Hepatocyte (in vitro differentiated cells): ENCODE results near the gene PHLDA2. TPM values are rescaled to one million over a fixed set of nuclear protein-coding genes. Genes with fewer than 3 reads are reported as not detected.
"Not testable (repeated sequence)": the region's sequence is repeated elsewhere in the genome, so short reads cannot be mapped to it uniquely, and the experiment has no call there.

Experiments used
- DNase-seq: peaks from one replicate; pipeline ENCODE4 v3.0.0-alpha.2; 2016; ENCODE audit warnings: low spot score
- H2AFZ ChIP-seq: fragments of 200-600 bp; sonication (generic); 2 replicates; pipeline ENCODE4 v1.6.0; 2016; ENCODE audit warnings: antibody characterized with exemption, mild to moderate bottlenecking
- H3K27ac ChIP-seq: fragments of 200-600 bp; sonication (generic); 2 replicates; pipeline ENCODE4 v1.5.1; 2016; ENCODE audit warnings: mild to moderate bottlenecking
- H3K27me3 ChIP-seq: fragments of 200-600 bp; sonication (generic); 2 replicates; pipeline ENCODE4 v1.6.1; 2016
- H3K36me3 ChIP-seq: fragments of 200-600 bp; sonication (generic); replicated peaks from 2 replicates; pipeline ENCODE4 v1.5.1; 2016; ENCODE audit warnings: low read depth; ENCODE audit not compliant: insufficient read depth
- H3K4me1 ChIP-seq: fragments of 200-600 bp; sonication (generic); 2 replicates; pipeline ENCODE4 v1.5.1; 2016; ENCODE audit warnings: mild to moderate bottlenecking, moderate library complexity; ENCODE audit not compliant: insufficient read depth
- H3K4me2 ChIP-seq: fragments of 200-600 bp; sonication (generic); 2 replicates; pipeline ENCODE4 v1.6.0; 2016
- H3K4me3 ChIP-seq: fragments of 200-600 bp; sonication (generic); 2 replicates; pipeline ENCODE4 v1.5.1; 2016; ENCODE audit warnings: mild to moderate bottlenecking
- H3K79me2 ChIP-seq: fragments of 200-600 bp; sonication (generic); 2 replicates; pipeline ENCODE4 v1.6.0; 2017; ENCODE audit warnings: mild to moderate bottlenecking
- H3K9me2 ChIP-seq: fragments of 200-600 bp; sonication (generic); replicated peaks from 2 replicates; pipeline ENCODE4 v1.6.0; 2017; ENCODE audit warnings: mild to moderate bottlenecking; ENCODE audit not compliant: insufficient read depth
- H3K9me3 ChIP-seq: fragments of 200-600 bp; sonication (generic); 2 replicates; pipeline ENCODE4 v1.5.1; 2016; ENCODE audit warnings: low read depth, mild to moderate bottlenecking
- H4K20me1 ChIP-seq: fragments of 200-600 bp; sonication (generic); 2 replicates; pipeline ENCODE4 v1.6.0; 2016; ENCODE audit warnings: mild to moderate bottlenecking; ENCODE audit not compliant: insufficient read depth, poor library complexity, severe bottlenecking
- EZH2 ChIP-seq: fragments of 200-600 bp; sonication (generic); IDR thresholded peaks from 2 replicates; pipeline ENCODE4 v1.6.1; 2016; ENCODE audit warnings: antibody characterized with exemption, mild to moderate bottlenecking, borderline replicate concordance
- EZH2phosphoT487 ChIP-seq: fragments of 200-600 bp; sonication (generic); IDR thresholded peaks from one replicate; pipeline ENCODE4 v1.6.1; 2018; ENCODE audit warnings: antibody characterized with exemption, mild to moderate bottlenecking, low read depth, moderate library complexity; ENCODE audit not compliant: unreplicated experiment, severe bottlenecking
- WGBS: methylation state at CpG from one replicate; pipeline ENCODE4 v1.1.6; 2016; ENCODE audit warnings: low lambda C conversion rate; ENCODE audit errors: missing lambda C conversion rate; 5-methylcytosine and 5-hydroxymethylcytosine counted together
- polyA plus RNA-seq: library from polyadenylated mRNA; unstranded; fragments of >200 nt; fragmentation: Nextera tagmentation; extraction: Ambion mirVana; gene quantifications from 2 replicates; pipeline ENCODE4 v1.2.1, GENCODE V29; 2016
- total RNA-seq: library from RNA; depleted of rRNA; stranded (reverse); fragments of >200 nt; gene quantifications from 2 replicates; pipeline ENCODE4 v1.2.3, GENCODE V29; 2014
- TF ChIP-seq, protein P1 (sequence below): fragments of 200-600 bp; sonication (generic); IDR thresholded peaks from 2 replicates; pipeline ENCODE4 v1.5.1; 2016; ENCODE audit warnings: antibody characterized with exemption, mild to moderate bottlenecking; ENCODE audit not compliant: poor library complexity

Gene PHLDA2
- total and polyA plus RNA-seq, 2 experiments from 2014 or later = 7.1 to 62.4 TPM

DNA sequence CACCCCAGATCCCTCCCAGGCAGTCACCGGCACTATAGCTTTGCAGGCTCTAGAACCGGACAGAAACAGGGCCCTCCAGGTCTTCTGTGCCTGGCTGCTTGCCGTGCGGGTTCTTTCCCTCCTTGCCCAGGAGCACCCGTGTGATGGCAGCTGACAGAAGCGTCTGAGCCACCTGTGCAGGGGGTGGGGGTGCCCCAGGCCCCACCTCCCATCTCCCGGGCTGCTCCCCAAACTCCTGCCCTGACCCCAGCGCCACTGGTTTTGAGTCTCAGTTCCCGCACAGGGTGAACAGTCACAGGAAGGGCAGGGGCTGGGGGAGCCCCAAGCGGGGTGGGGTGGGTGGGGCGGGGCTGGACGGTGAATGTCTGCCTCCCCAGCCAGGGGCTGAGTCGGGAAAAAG is 13.2 kb upstream of the PHLDA2 start:
- Histone ChIP-seq H4K20me1 (peaks cover 3% of the 10 kb centered on the region), H3K4me2 (no peak overlapping the region), H3K9me3 (peaks cover 6% of the 10 kb centered on the region), H3K79me2 (no peaks in the 10 kb centered on the region), H3K4me3 (no peak overlapping the region), H3K4me1 (no peaks in the 10 kb centered on the region), H2AFZ (no peak overlapping the region), H3K9me2 (no peaks in the 10 kb centered on the region), H3K27me3 (no peaks in the 10 kb centered on the region), H3K27ac (no peak overlapping the region), H3K36me3 (no peaks in the 10 kb centered on the region)
- TF ChIP-seq EZH2phosphoT487 (no peak), EZH2 (no peak)
- TF ChIP-seq, protein P1, sequence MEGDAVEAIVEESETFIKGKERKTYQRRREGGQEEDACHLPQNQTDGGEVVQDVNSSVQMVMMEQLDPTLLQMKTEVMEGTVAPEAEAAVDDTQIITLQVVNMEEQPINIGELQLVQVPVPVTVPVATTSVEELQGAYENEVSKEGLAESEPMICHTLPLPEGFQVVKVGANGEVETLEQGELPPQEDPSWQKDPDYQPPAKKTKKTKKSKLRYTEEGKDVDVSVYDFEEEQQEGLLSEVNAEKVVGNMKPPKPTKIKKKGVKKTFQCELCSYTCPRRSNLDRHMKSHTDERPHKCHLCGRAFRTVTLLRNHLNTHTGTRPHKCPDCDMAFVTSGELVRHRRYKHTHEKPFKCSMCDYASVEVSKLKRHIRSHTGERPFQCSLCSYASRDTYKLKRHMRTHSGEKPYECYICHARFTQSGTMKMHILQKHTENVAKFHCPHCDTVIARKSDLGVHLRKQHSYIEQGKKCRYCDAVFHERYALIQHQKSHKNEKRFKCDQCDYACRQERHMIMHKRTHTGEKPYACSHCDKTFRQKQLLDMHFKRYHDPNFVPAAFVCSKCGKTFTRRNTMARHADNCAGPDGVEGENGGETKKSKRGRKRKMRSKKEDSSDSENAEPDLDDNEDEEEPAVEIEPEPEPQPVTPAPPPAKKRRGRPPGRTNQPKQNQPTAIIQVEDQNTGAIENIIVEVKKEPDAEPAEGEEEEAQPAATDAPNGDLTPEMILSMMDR = no peak
- DNase-seq = no peak
- WGBS = 90% methylated on average over 12 of the region's 13 CpGs

DNA sequence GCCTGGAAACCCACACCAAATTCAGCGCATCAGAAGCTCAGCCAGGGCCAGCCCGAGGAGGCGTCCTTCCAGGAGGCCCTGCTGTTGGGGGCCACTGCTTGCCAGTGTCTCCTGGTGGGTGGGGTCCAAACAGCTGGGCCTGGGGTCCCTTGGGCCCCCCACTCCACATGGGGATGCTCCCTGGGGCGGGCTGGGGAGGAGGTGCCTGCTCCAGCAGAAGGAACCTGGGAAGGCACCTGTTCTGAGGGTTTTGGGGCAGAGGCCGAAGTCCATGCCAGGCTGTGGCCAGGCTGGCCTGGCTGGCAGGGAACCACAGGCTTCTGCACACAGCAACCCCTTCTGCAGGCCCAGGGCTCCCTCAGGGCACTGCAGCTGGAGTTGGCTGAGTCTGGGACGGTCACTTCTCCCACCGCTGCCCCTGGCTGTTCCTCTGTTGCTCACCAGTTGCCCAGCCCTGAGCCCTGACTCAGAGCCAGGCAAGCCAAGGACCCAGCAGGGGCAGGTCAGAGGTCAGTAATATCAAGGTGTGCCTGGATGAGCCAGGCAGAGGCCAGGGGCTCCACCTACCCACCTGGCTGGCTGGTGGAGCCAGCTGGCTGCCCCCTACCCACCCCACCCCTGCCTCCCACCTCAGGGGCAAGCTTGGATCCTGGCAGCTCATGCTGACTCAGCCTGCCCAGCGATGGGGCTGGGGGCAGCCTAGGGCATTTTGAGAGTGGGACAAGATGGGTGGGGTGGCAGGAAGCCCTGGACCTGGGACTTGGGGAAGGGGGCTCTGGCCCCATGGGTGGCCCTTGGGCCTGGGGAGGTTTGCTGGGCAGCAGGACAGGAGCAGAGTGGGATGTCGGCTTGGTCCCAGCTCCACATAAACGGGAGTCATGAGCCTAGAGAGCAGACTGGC is 12.0 kb upstream of the PHLDA2 start:
- no peaks in the 10 kb centered on the region for H3K79me2 ChIP-seq
- peaks cover 7% of the 10 kb centered on the region for H3K9me3 ChIP-seq
- no peak overlapping the region for H2AFZ ChIP-seq
- no peak overlapping the region for H3K27ac ChIP-seq
- H3K9me2 ChIP-seq = no peaks in the 10 kb centered on the region
- H3K4me3 ChIP-seq = no peak overlapping the region
- WGBS = 65% methylated on average over 10 of the region's 10 CpGs
- no peak overlapping the region for H3K4me2 ChIP-seq
- H3K4me1 ChIP-seq = no peaks in the 10 kb centered on the region
- DNase-seq = no peak
- no peaks in the 10 kb centered on the region for H3K27me3 ChIP-seq
- TF ChIP-seq EZH2phosphoT487 (no peak), EZH2 (no peak)
- TF ChIP-seq, protein P1 = no peak
- H4K20me1 ChIP-seq = peaks cover 3% of the 10 kb centered on the region
- H3K36me3 ChIP-seq = no peaks in the 10 kb centered on the region

DNA sequence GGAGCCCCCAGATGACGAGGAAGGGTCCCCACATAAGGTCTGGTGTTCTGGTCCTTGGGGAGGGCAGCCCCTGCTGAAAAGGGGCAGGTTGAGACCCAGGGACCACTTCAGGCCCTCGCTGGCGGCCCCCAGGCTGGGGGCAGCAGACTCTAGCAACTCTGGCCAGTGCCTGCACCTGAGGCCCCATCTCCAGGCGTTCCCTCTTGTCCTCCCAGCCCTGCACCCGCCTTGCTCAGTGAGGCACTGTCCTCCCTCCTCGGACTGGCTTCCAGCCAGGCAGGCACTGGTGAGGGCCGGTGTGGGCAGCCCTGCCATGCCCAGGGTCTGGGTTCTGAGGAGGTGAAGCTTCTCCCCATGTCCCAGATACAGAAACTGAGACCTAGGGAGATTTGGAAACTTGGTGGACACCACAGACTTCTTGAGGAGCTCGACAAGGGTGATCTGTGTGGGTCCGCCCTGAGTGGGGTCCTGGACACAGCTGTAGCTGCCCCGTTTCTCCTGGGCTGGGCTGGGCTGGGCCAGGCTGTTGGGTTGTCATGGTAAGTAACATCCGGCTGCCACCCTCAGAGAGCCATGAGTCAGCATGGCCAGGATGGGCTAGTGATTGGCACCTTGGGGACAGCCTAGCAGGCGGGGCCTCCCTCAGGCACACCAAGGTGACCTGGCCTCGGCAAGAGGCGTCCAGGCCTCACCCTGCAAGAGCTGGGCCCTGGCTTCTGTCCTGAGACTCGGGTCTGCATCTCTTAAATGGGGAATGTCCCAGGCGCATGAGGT is 11.1 kb upstream of the PHLDA2 start:
- Histone ChIP-seq H3K36me3 (no peaks in the 10 kb centered on the region), H2AFZ (no peak overlapping the region), H3K9me3 (peaks cover 7% of the 10 kb centered on the region), H3K79me2 (no peaks in the 10 kb centered on the region), H3K9me2 (no peaks in the 10 kb centered on the region), H3K4me1 (no peaks in the 10 kb centered on the region), H4K20me1 (no peaks in the 10 kb centered on the region), H3K27ac (no peak overlapping the region), H3K27me3 (no peaks in the 10 kb centered on the region), H3K4me3 (no peak overlapping the region), H3K4me2 (no peak overlapping the region)
- no peak for DNase-seq
- TF ChIP-seq, protein P1 = no peak
- TF ChIP-seq EZH2 (no peak), EZH2phosphoT487 (no peak)
- 85% methylated on average over 16 of the region's 16 CpGs for WGBS

DNA sequence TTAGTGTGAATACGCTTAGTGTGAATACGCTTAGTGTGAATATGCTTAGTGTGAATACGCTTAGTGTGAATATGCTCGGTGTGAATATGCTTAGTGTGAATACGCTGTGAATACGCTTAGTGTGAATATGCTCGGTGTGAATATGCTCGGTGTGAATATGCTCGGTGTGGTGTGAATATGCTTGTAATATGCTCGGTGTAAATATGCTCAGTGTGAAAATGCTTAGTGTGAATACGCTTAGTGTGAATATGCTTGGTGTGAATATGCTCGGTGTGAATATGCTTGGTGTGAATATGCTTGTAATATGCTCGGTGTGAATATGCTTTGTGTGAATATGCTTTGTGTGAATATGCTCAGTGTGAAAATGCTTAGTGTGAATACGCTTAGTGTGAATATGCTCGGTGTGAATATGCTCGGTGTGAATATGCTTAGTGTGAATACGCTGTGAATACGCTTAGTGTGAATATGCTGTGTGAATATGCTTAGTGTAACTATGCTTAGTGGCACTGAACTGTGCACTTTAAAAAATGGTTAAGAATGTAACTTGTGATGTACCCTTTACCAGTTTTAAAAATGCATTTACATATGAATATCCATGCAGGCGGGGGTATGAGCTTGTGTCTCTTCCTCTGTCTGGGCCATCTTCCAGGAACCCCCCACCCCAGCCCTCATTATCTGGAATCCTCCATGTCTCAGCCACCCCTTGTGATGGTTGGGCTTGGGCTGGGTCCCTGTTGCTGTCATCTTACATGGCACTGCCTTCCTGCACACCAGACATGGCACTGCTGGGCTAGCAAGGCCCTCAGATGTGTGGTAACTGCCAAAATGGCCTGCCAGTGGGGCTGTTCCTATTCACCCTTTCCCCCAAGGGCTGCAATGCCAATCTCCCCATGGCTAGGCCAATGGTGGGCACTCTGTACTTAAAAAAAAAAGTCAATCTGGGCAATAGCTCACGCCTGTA is 9.5 kb upstream of the PHLDA2 start:
- H3K4me1 ChIP-seq, H3K9me3 ChIP-seq, H3K9me2 ChIP-seq, H3K27me3 ChIP-seq, H3K27ac ChIP-seq, H4K20me1 ChIP-seq, H2AFZ ChIP-seq, DNase-seq, H3K79me2 ChIP-seq, H3K36me3 ChIP-seq, H3K4me2 ChIP-seq, H3K4me3 ChIP-seq: not testable (repeated sequence)
- 89% methylated on average over 12 of the region's 20 CpGs for WGBS
